GF-D8 (cell line): Measurements from ENCODE around the gene ACTN4.
A peak's percentile ranks its signal among the peaks of the same experiment; 100 is the strongest.

Source experiments
- DNase-seq: peaks from one replicate; lab custom pipeline; 2025; lab: John Stamatoyannopoulos, UW

The ACTN4 gene

DNA sequence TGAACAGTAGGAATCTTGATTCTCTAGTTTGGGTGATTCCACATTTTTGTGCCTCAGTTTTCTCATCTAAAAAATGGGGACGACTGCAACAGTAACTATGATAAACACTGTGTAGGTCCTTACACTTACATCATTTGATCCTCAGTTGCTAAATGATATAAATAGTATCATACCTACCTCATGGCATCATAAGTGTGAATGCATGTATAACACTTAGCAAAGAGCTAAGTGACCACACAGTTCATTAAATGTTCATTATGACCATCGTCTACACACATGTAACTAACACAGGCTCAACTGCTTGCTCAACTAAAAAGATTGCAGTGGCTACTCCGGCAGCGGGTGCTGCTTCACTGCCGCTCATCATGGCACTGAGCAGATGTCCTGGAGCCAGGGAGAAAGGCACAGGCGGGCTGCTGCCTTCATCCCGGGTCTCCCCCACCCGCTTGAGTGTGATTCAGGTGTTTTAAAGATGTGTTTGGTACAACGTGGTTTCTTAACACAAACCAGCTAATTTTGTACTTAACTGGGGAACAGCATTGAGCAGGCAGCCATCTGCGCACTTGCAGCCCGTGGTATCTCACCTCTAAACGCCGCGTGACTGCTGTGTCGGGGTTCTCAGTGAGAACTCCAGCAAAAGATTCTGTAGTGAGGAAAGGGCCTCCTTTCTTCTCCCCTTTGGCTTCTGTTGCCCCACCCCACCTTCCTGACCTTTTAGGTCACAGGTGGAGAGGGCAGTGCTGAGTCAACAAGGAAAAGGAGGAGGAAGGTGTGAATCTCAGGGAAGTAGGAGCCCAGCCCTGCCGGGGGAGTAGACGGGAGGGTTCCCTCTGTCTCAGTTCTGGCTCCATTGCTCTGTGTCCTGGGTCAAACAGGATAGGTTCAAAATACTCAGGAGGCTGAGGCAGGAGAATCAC, 11.7 kb upstream of the ACTN4 start:
- no peak for DNase-seq

DNA sequence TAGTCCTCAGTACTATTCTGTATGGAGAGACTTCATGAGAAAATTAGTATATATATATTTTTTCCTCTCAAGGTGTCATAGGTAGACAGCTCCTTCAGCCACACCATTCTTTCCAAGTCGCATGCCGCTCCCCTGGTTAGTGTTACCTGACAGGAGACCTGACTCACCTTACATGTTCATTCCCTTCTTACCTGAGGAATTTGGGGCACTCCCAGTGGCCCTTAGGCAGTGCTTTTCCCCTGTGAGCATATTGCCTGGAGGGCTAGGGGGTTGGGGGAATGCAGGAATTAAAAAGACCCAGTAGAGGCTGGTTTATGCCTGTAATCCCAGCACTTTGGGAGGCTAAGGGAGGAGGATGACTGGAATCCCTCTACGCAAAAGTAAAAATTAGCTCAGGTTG, 9.0 kb upstream of the ACTN4 start:
- DNase-seq, result no peak

DNA sequence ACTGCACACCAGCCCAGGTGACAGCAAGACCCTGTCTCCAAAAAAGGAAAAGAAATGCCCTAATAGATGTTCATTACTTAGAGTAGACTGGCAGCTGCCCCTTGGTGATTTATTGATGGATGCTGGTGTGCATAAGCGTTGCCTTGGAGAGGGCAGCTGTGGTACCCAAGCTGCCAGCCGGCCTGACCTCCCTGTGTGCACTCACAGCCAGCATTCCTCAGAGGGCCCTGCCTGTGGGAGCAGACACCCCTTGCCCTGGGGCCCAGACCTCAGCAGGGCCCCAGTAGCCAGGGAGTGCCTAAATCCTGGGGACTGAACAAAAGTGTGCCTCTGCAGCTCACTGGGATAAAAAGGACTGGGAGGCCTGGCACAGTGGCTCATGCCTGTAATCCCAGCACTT, 7.8 kb upstream of the ACTN4 start:
- DNase-seq, result no peak

DNA sequence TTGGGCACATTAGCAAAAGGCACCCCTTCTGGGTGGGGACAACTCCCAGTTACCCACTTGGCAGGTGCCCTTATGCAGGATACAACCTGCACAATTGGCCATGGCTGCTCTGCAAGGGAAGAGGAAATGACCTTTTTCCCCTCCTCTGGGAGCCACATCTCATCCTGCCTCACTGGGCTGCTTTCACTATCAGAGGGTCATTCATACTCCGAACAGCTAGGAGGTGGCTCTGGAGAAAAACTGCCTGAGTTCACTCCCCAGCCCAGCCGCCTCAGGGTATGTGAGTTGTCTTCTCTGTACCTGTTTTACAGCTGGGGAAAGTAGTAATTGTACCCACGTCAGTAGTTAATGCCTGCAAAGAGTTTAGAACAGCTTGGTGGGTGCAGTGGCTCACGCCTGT, 7.1 kb upstream of the ACTN4 start:
- no peak for DNase-seq

DNA sequence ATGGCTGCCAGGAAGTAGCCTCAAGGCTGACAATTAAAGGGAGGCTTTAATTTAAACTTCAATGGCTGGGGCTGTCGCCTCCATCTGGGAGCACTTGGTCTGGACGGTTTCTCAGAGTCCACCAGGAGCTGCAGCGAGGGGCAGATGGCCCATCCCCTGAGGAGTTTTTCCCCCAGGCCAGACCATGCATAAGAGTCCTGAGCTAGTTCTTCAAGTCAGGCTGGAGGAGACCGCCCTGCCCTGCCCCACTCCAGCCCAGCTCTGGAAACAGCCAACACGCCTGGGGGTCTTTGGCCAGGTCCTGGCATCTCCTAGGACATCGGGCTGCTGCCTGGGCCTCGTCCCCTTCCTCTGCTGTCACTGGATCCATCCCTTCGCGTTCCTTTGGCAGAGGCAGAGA, 5.3 kb upstream of the ACTN4 start:
- no peak for DNase-seq

DNA sequence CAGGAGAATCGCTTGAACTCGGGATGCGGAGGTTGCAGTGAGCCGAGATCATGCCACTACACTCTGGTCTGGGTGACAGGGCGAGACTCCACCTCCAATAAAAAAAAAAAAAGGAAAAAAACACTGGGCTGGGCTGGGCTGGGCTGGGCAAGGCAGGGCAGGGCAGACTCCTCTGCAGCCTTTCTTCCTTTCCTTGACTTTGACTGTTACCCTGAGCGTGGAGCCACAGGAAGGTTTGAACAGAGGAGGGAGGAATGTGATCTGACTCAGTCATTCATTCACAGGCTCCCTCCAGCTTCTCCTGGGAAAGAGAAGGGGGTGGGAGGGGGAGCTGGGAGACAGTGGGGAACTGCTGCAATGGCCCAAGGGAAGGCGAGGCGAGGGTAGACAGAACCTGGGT, 2.7 kb upstream of the ACTN4 start:
- no peak for DNase-seq

DNA sequence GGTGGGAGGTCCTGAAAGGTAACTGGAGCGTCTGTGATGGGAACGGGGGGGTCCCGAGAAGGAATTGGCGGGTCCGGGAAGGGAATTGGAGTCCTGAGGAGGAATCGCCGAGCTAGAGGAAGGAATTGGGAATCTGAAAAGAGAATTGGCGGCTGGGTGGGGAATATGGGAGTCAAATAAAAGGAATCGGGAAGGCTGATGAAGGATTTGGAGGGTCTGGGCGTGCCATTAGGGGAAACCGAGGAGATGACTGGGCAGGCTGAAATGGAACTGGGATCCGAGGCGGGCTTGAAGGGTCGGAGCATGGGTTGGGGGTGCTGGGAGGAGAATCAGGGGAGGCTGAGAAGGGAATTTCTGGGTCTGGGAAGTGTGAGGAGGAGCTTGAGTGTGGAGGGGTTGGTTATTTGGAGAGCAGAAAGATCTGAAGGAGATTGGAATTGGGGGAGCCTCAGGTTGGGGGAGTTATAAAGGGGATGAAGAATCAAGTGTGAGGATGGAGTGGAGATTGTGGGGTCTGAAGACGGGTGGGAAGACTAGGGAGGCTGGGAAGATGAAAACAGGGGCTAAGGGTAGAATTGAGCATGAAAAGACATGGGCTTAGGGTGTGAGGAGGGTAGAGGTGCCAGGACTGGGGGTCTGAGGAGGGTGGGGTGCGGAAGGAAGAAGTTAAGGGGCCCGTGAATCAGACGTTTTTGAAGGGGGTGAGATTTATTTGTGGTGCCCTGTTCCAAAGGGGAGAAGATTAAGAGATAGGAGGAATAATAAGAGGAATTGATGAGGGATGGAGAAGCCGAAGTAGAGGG, 718 bp downstream of the ACTN4 start:
- DNase-seq, result no peak

DNA sequence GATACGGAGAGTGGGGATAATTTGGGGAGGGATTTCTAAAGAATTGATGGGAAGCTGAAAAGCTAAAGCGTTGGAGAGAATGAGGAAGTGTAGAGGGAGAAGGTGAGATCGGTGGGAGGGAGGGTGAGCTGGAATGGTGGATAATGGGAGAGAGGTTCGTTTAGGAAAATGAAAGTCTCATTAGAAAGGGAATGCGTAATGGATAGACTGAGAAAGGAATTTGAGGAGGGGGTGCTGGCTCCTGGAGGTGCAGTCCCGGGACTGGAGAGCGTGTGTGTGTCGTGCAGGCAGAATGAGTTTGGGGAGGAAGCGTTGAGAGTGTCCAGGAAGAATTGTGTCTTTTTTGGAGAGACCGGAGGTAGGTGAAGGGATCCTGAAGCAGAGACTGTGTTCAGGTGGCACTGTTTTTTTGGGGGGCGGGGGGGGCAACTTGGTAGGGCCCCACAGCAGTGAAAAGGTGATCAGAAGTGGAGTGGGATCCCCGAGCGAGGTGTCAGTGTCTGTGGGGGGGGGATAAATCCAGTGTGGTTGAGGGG, 1.4 kb downstream of the ACTN4 start:
- no peak for DNase-seq

DNA sequence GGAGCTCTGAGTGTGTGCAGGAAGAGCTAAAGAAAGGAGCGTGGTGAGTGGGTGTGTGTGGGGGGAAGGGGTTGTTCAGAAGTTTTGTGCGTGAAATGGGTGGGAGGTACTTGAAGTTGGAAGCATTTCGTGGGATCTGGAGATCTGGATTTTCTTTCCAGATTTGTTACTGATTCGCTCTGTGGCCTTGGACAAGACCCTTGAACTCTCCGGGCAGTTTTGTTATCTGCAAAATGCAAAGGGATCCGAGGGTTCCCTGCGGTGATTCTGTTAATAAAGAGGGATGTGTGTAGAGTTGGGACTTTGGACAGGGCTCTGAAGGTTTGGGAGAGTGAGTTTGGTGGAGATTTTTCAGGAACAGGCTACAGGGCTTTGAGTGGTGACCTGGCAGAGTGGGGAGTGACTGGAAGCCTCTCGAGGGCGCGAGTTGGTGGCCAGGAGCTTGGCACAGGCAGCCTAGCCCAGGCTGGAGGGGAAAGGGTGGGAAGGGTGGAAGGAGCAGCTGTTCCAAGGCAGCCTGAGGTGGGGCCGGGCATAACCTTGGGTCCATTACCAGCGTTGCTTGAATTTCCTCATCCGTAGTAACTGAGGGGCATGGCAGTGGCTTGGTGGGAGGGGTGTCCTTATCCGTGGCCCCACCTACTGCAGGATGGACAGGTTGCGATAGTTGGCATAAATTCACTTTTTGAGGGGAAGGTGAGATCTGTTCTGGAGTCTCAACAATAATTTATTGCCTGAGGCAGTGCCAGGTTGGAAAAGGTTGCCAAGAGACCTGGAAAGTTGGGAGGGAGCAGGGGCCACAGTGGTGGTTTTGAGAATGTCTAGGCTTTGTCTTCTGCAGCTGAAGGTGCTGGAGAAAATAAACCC, 2.1 kb downstream of the ACTN4 start:
- no peak for DNase-seq

DNA sequence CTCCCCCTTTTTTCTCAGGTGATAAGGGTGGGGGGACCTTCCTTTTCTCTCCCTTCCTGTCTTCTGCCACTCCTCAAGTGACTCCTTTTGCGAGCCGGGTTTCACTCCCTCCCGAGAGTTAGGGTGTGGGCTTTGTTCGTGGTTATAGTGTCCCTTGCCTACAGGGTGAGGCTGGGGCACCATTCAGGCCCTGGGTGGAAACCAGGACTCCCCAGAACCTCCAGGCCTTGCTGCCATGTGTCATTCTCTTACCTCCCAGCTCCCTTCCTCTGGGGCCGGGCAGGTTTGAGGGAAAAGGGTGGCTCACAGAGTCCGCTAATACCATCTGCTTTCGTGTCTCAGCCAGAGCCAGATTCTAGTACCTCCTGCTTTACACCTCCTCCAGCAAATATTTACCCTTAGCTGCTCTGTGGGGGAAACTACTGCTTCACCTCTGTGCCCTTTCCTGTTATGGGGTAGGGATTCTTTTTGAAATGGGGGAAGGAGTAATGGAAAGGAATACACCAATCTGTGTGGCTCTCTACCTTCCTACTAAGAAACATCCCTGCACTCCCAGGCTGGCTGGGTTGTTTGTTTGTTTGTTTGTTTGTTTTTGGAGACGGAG, 2.8 kb downstream of the ACTN4 start:
- no peak for DNase-seq

DNA sequence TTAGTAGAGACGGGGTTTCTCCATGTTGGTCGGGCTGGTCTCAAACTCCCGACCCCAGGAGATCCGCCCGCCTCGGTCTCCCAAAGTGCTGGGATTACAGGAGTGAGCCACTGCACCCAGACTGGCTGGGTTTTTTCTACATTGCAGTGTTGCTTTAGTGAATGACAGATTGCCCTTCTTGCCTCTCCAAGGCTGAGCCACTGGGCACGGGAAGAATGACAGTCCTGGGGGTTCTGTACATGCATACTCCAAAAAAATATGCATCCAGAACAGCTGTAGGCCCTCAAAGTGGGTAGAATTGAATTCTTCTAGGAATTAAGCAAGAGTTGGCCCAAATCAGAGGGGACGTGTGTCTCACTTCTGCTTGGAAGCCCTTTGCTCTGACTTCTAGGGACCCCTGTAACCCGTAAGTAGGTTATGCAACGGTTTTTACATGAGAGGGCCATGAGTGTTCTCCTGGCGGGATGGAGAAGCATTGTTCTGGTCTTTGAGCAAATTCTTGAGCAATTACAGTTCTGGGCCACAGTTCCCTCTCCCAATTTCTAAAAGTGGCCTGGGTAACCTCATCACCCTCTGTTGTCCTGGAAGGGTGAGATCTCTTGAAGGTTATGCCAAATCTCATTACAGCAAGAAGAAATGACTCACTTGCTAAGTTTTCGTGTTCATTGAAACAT, 3.6 kb downstream of the ACTN4 start:
- peak; percentile 13 for DNase-seq

DNA sequence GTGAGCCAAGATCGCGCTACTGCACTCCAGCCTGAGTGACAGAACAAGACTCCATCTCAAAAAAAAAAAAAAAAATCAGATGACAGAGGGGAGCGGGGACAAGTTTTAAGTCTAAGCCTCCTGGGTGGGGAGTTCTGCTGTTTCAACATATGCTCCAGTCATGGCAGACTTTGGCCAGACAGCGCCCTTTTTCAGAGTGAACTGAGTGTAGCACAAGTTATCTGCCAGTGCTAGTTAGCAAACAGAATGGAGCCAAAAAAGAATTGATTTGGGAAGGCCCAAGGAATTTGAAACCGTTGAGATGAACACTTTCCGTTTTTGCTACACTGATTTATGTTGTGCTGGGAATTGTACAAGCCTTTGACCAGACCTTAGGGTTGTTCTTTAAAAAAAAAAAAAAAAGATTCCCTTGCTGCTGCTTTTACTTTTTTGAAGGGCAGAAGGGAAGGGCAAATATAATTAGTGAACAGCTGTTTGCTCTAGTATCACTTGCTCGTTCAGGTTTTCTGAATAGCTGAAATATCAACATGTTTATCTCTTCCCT, 5.7 kb downstream of the ACTN4 start:
- no peak for DNase-seq

DNA sequence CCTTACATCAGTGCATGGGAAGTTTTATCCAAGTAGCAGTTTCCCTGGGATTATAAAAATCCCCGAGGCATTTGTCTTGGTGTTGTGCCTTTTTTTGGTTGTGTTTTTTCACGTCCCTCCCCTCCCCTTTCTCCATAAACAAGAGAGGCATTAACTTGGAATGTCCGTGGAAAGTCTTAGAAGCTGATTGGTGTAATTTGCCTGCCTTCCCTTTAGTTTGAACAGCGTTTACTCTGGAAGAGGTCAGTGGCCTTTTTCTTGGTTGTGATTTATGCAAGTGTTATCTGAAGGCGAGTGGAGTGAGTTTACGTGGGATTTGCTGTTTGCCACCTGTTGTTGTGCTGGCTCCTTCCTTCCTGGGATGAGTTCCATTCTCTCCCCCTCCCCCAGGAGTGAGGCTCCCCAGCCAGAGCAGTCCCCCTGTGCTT, 7.2 kb downstream of the ACTN4 start:
- DNase-seq, result no peak

DNA sequence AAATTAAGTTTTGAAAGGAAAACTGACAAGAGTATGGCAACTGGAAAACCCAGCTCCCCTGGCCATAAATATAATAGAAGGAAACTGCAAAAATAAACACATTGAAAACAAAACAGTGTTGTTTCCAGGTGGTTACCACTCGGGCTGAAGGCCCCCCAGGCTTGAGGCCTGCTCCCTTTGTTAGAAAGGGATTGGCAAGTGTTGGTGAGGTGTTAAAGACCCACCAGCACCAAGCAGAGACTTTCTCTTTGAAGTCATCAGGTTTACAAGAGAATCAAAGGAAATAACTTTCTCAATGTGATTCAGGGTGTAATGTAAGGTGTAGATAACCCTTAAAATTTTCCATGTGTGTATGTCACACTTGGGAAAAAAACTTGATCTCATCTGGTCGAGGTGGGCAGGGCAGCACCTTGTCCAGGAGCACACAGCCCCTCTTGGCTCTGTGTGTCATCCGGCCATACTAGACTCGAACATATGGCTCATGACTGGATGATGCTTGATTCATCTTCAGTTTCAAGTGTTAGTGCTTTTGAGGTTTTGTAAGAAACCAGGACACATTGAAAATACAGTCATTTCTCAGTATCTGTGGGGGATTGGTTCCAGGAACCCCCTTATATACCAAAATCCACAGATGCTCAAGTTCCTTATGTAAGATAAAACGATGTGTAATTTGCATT, 7.8 kb downstream of the ACTN4 start:
- no peak for DNase-seq

DNA sequence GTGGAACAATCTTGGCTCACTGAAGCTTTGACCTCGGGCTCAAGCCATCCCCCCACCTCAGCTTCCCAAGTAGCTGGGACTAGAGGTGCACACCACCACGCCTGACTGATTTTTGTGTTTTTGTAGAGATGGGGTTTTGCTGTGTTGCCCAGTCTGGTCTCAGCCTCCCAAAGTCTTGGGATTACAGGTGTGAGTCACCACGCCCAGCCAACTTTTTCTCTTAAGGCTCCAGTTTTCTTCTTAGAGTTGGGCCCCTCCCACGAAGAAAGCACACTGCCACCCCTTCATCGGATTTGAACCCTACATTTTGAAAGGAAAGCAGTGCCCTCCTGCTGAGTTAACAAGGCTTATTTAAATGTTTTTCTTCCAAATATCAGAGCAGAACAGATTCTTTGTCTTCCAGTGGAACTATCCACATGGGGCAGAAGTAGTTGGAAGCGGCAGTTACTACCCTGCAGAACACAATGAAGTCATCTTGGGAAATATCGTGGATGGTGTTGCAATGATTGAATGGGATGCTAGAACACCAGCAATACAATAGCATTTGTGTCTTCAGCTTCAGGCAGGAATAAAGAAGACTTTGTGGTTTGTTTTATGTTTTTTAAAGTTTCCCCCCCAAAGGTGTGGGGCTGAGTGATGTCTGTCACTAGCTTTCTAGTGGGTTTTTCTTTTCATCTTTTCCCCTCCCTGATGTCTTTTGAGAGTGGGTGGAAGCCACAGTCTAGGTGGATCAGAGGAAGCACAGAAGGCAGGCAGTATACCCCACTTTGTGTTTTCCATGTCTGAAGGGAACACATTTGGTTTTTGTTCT, 8.9 kb downstream of the ACTN4 start:
- DNase-seq, result peak; percentile 27

DNA sequence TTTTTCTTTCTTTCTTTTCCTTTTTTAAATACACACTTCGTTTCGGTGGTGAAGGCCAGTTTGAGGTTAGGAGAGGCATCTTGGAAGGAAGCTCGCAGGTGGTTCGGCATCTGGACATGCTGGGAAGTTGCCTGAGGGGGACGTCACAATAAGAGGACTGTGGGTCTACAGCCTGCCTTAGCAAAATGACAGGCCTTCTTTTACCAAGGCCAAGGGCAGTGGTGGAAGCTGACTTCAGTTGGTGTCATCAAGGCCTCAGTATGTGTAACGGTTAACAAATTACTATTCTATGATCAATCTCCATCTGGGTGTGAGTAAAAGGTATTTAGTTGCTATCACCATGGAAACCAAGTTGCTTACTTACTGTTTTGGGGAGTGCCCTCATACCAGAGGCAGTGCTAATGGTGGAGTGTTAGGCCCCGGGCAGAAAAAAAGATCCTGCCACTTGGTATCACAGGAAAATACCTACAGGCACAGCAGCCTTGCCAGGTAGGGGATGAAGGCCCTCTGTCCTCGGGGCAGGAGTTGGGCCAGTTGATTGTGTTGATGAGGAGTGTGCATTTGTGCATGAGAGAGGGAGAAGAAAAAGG, 10.3 kb downstream of the ACTN4 start:
- no peak for DNase-seq

DNA sequence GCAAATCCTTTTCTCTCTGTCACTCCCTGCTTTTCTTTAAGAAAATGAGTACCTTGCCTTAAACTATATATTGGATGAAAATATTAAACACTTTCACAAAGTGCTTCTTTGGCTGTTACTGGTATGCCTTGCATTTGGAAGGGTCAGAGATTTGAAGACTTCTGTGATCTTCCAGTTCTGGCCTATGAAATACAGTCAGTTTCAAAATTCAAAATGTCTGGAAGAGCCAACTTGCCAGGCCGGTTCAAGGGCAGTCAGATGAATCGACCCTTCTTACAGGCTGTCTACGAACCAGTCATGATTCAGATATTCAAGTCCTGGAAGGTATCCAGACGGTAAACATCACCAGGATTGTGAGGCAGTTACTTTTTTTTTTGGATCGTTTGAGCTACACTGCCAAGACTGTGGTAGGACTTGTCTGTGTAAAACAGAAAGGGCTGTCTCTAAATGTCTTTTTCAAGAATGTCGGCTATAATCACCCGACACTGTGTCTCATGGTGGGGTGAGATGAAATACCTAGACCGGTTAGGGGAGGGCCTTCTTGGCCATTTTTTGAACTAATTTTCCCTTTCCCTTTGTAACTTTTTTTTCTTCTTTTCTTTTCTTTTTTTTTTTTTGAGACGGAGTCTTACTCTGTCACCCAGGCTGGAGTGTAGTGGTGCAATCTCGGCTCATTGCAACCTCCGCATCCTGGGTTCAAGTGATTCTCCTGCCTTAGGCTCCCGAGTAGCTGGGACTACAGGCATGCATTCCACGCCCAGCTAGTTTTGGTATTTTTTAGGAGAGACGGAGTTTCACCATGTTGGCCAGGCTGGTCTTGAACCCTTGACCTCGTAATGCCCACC, 11.2 kb downstream of the ACTN4 start:
- DNase-seq, result no peak

DNA sequence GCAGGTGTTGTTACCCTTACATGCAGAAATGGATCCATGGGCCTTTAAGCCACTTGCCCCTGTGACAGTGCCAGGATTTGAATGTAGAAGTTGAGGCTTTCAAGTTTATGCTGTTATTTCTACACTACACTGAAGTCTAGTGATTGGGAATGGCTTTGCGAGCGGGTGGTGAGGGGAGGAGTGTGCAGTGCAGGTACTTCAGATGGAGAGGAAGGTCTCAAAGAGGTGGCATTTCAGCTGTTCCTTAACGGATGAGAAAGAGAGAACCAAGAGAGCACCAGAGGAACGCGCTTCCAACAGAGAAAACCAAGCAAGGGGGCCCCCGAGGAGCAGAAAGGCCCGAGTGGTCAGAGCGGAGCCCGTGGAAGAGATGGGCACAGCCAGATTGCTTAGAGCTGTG, 13.3 kb downstream of the ACTN4 start:
- DNase-seq, result no peak
